ENCODE results near the gene KHDC1. TPM values are rescaled to one million over a fixed set of nuclear protein-coding genes. Genes with fewer than 3 reads are reported as not detected.
"Not testable (repeated sequence)": the region's sequence is repeated elsewhere in the genome, so short reads cannot be mapped to it uniquely, and the experiment has no call there.

The KHDC1 gene
- total and polyA plus RNA-seq, 2 experiments from 2014 or later = 4.3 to 5.5 TPM

DNA sequence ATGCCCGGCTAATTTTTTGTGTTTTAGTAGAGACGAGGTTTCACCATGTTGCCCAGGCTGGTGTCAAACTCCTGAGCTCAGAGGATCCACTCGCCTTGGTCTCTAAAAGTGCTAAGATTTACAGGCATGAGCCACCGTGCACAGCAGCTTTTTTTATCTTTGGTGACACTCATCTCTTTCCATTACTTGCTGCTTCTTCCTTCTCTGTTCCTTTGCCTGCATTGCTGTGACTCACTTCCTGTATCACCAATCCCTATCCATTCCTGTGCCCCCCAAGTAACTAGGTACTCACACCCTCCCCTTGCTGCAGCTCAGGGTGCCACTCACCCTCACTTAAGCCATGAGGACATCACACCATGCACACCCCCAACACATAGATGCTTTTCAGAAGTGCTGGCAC, 62.3 kb downstream of the KHDC1 start:
- no peak for DNase-seq (ENCODE audit: low spot score)
- no peak overlapping the region for H3K4me3 ChIP-seq
- H4K20me1 ChIP-seq (ENCODE audit: insufficient read depth, poor library complexity, severe bottlenecking) = no peaks in the 10 kb centered on the region
- H3K9me3 ChIP-seq (ENCODE audit: low read depth) = no peaks in the 10 kb centered on the region
- H3K27ac ChIP-seq = no peak overlapping the region
- no peaks in the 10 kb centered on the region for H3K79me2 ChIP-seq
- H2AFZ ChIP-seq = no peak overlapping the region
- H3K4me1 ChIP-seq (ENCODE audit: insufficient read depth) = no peaks in the 10 kb centered on the region
- WGBS (ENCODE audit: low lambda C conversion rate, missing lambda C conversion rate) = 79% methylated on average over 4 of the region's 4 CpGs
- H3K4me2 ChIP-seq = no peak overlapping the region
- no peaks in the 10 kb centered on the region for H3K36me3 ChIP-seq (replicated peaks; ENCODE audit: insufficient read depth, low read depth)
- H3K9me2 ChIP-seq (replicated peaks; ENCODE audit: insufficient read depth) = no peaks in the 10 kb centered on the region
- H3K27me3 ChIP-seq = no peaks in the 10 kb centered on the region
- TF ChIP-seq EZH2phosphoT487 (IDR thresholded peaks at IDR 0.05; ENCODE audit: low read depth, severe bottlenecking, unreplicated experiment) = no peak
- TF ChIP-seq, protein P1, sequence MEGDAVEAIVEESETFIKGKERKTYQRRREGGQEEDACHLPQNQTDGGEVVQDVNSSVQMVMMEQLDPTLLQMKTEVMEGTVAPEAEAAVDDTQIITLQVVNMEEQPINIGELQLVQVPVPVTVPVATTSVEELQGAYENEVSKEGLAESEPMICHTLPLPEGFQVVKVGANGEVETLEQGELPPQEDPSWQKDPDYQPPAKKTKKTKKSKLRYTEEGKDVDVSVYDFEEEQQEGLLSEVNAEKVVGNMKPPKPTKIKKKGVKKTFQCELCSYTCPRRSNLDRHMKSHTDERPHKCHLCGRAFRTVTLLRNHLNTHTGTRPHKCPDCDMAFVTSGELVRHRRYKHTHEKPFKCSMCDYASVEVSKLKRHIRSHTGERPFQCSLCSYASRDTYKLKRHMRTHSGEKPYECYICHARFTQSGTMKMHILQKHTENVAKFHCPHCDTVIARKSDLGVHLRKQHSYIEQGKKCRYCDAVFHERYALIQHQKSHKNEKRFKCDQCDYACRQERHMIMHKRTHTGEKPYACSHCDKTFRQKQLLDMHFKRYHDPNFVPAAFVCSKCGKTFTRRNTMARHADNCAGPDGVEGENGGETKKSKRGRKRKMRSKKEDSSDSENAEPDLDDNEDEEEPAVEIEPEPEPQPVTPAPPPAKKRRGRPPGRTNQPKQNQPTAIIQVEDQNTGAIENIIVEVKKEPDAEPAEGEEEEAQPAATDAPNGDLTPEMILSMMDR (IDR thresholded peaks at IDR 0.05; ENCODE audit: poor library complexity) = no peak
- TF ChIP-seq EZH2 (IDR thresholded peaks at IDR 0.05; ENCODE audit: borderline replicate concordance) = no peak

DNA sequence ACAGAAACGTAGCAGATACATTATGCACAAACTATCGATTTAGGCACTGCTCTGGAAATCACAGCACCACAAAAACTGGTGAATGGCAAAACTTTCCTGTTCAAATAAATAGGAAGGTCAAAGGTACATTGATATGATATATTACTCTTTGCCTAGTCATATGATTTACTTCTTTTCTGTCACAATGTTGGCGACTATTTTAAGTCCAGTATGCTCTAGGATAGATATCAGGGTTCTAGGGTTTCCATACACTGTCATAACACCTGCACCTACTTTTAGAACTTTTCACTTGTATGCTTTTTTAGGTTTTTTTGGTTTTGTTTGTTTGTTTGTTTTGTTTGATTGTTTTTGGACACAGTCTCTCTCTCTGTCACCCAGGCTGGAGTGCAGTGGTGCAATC, 62.7 kb downstream of the KHDC1 start:
- Histone ChIP-seq H3K9me2 (replicated peaks; ENCODE audit: insufficient read depth) (no peaks in the 10 kb centered on the region), H3K4me1 (ENCODE audit: insufficient read depth) (no peaks in the 10 kb centered on the region)
- WGBS (ENCODE audit: low lambda C conversion rate, missing lambda C conversion rate) = 90% methylated on average over 3 of the region's 3 CpGs

DNA sequence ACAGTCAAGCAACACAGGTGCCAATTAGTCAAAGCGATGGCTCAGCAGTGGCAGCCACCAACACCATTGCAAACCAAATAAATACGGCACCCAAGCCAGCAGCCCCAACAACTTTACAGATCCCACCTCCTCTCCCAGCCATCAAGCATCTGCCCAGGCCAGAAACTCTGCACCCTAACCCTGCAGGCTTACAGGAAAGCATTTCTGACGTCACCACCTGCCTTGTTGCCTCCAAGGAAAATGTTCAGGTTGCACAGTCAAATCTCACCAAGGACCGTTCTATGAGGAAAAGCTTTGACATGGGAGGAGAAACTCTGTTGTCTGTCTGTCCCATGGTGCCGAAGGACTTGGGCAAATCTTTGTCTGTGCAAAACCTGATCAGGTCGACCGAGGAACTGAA, 68.3 kb downstream of the KHDC1 start:
- Histone ChIP-seq H3K4me1 (ENCODE audit: insufficient read depth) (no peaks in the 10 kb centered on the region), H3K27me3 (no peaks in the 10 kb centered on the region), H4K20me1 (ENCODE audit: insufficient read depth, poor library complexity, severe bottlenecking) (no peaks in the 10 kb centered on the region), H3K4me2 (no peak overlapping the region), H3K9me3 (ENCODE audit: low read depth) (no peaks in the 10 kb centered on the region), H2AFZ (no peak overlapping the region), H3K9me2 (replicated peaks; ENCODE audit: insufficient read depth) (no peaks in the 10 kb centered on the region), H3K36me3 (replicated peaks; ENCODE audit: insufficient read depth, low read depth) (no peaks in the 10 kb centered on the region), H3K27ac (no peak overlapping the region), H3K79me2 (no peaks in the 10 kb centered on the region), H3K4me3 (no peak overlapping the region)
- no peak for DNase-seq (ENCODE audit: low spot score)
- TF ChIP-seq EZH2phosphoT487 (IDR thresholded peaks at IDR 0.05; ENCODE audit: low read depth, severe bottlenecking, unreplicated experiment) (no peak), EZH2 (IDR thresholded peaks at IDR 0.05; ENCODE audit: borderline replicate concordance) (no peak)
- TF ChIP-seq, protein P1 (IDR thresholded peaks at IDR 0.05; ENCODE audit: poor library complexity) = no peak
- WGBS (ENCODE audit: low lambda C conversion rate, missing lambda C conversion rate) = 96% methylated on average over 7 of the region's 7 CpGs

More for the DNA sequence above, 62.7 kb downstream of the KHDC1 start:
- H3K27ac ChIP-seq = no peak overlapping the region
- H4K20me1 ChIP-seq (ENCODE audit: insufficient read depth, poor library complexity, severe bottlenecking) = no peaks in the 10 kb centered on the region
- H3K27me3 ChIP-seq = no peaks in the 10 kb centered on the region
- no peak overlapping the region for H3K4me3 ChIP-seq
- no peak overlapping the region for H3K4me2 ChIP-seq
- H2AFZ ChIP-seq = no peak overlapping the region
- no peaks in the 10 kb centered on the region for H3K79me2 ChIP-seq
- no peak for TF ChIP-seq EZH2 (IDR thresholded peaks at IDR 0.05; ENCODE audit: borderline replicate concordance)
- TF ChIP-seq EZH2phosphoT487 (IDR thresholded peaks at IDR 0.05; ENCODE audit: low read depth, severe bottlenecking, unreplicated experiment) = no peak
- TF ChIP-seq, protein P1 (IDR thresholded peaks at IDR 0.05; ENCODE audit: poor library complexity) = no peak
- H3K36me3 ChIP-seq (replicated peaks; ENCODE audit: insufficient read depth, low read depth) = no peaks in the 10 kb centered on the region
- H3K9me3 ChIP-seq (ENCODE audit: low read depth) = no peaks in the 10 kb centered on the region
- no peak for DNase-seq (ENCODE audit: low spot score)

DNA sequence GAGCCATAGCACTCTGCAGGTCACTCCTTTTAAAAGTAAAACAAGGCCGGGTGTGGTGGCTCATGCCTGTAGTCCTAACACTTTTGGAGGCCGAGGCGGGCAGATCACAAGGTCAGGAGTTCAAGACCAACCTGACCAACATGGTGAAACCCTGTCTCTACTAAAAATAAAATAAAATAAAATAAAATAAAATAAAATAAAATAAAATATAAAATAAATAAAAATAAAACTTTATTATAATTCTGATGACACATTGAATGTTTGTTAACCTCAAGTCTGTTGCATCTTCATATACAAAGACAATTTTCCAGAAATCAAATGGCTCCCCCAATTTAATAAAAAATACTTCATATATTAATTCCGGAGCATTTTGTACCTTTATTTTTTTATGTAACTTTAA, 69.7 kb downstream of the KHDC1 start:
- DNase-seq (ENCODE audit: low spot score); H2AFZ ChIP-seq; H3K27me3 ChIP-seq; H3K4me1 ChIP-seq (ENCODE audit: insufficient read depth); H3K27ac ChIP-seq; H3K9me2 ChIP-seq (replicated peaks; ENCODE audit: insufficient read depth); H3K4me3 ChIP-seq; H4K20me1 ChIP-seq (ENCODE audit: insufficient read depth, poor library complexity, severe bottlenecking); H3K79me2 ChIP-seq; H3K9me3 ChIP-seq (ENCODE audit: low read depth); H3K4me2 ChIP-seq; H3K36me3 ChIP-seq (replicated peaks; ENCODE audit: insufficient read depth, low read depth): not testable (repeated sequence)
- WGBS (ENCODE audit: low lambda C conversion rate, missing lambda C conversion rate) = 96% methylated on average over 4 of the region's 4 CpGs

Small RNAs within 50 kb of the gene (small RNA-seq; reads per million reads assigned to genes)
- gene RPSAP41 = not detected

Other genes starting within 250 kb of the KHDC1 start
- gene KHDC1L, start 37.7 kb downstream of the KHDC1 start, total RNA-seq = not detected in 2 replicates
- gene KHDC1L, start 37.7 kb downstream of the KHDC1 start, polyA plus RNA-seq = 0.61 TPM in 1 of 2 replicates, not detected in the other
- gene DPPA5, start 91.1 kb upstream of the KHDC1 start, total RNA-seq = not detected in 2 replicates
- not detected in 2 replicates for gene DPPA5, start 91.1 kb upstream of the KHDC1 start, polyA plus RNA-seq
- not detected in 2 replicates for gene KHDC3L, start 99.5 kb upstream of the KHDC1 start, total RNA-seq
- not detected in 2 replicates for gene KHDC3L, start 99.5 kb upstream of the KHDC1 start, polyA plus RNA-seq
- gene OOEP, start 106.7 kb upstream of the KHDC1 start, total RNA-seq = not detected in 2 replicates
- not detected in 2 replicates for gene OOEP, start 106.7 kb upstream of the KHDC1 start, polyA plus RNA-seq
- gene DDX43, start 131.6 kb upstream of the KHDC1 start, total RNA-seq = not detected in 2 replicates
- 0.07 TPM in 1 of 2 replicates, not detected in the other for gene DDX43, start 131.6 kb upstream of the KHDC1 start, polyA plus RNA-seq
- gene CGAS, start 189.1 kb upstream of the KHDC1 start, total RNA-seq = 0.50 and 1.0 TPM in 2 replicates
- 0.18 and 0.35 TPM in 2 replicates for gene CGAS, start 189.1 kb upstream of the KHDC1 start, polyA plus RNA-seq
- gene MTO1, start 198.5 kb upstream of the KHDC1 start, total RNA-seq = 27.4 and 28.2 TPM in 2 replicates
- gene MTO1, start 198.5 kb upstream of the KHDC1 start, polyA plus RNA-seq = 13.1 and 19.2 TPM in 2 replicates